Pancreas (tissue), 10 donors: Measurements from ENCODE around the gene NPC1L1. TPM values are rescaled to one million over a fixed set of nuclear protein-coding genes. Genes with fewer than 3 reads are reported as not detected.

Experiments
- ATAC-seq, 4 donors: fragments of 200-7000 bp; cut with Tn5 transposase; one replicate each; pipeline versions ENCODE4 v1.8.0 to v1.9.1; 2020; ENCODE audit warnings: mild to moderate bottlenecking in 4 of 4, moderate library complexity in 4 of 4
- DNase-seq, 6 donors: peaks; one replicate each; pipeline ENCODE4 v3.0.0-alpha.2; 2020
- FAIRE-seq: peaks from 2 replicates; lab custom pipeline; 2012; peaks lifted over from hg19 to GRCh38; lab: Jason Lieb, UNC
- H3K27ac ChIP-seq, 4 donors: fragments of 200-600 bp; sonication (generic); 1 replicate in 3 of 4; 2 replicates in 1 of 4; pipeline versions ENCODE4 v1.5.0 to v1.8.0; 2020
- H3K27me3 ChIP-seq, 4 donors: fragments of 200-600 bp; one replicate each; pipeline ENCODE4 v1.8.0; 2021
- H3K36me3 ChIP-seq, 3 donors: fragments of 200-600 bp; sonication (generic) in 1 of 3; one replicate each; pipeline versions ENCODE4 v1.5.0 to v1.8.0; 2020 to 2021
- H3K4me1 ChIP-seq, 3 donors: fragments of 200-600 bp; one replicate each; pipeline ENCODE4 v1.8.0; 2021
- H3K4me3 ChIP-seq, 4 donors: fragments of 200-600 bp; sonication (generic) in 2 of 4; one replicate each; pipeline versions ENCODE4 v1.5.0 to v1.8.0; 2020 to 2021
- H3K9me3 ChIP-seq, 4 donors: fragments of 200-600 bp; one replicate each; pipeline ENCODE4 v1.8.0; 2021
- CTCF ChIP-seq, 4 donors: fragments of 200-600 bp; sonication (generic) in 3 of 4; IDR thresholded peaks; one replicate each; pipeline versions ENCODE4 v1.5.0 to v1.8.0; 2021; ENCODE audit warnings: antibody characterized with exemption in 4 of 4
- whole genome bisulfite sequencing, 2 donors: extraction: QIAGEN DNeasy Blood & Tissue Kit; methylation state at CpG; one replicate each; pipeline ENCODE4 v1.1.7; 2013; 5-methylcytosine and 5-hydroxymethylcytosine counted together
- intact Hi-C, 3 donors: fragments of 100-400 bp; cut with DNase I; formaldehyde crosslinking; loops; one replicate each; pipeline versions ENCODE4 v1.11.1 to v1.14.2; 2022
- polyA plus RNA-seq, 2 donors: library from polyadenylated mRNA; stranded (reverse); fragments of 200-250 nt; gene quantifications; one replicate each; pipeline ENCODE4 v1.2.3, GENCODE V29; 2013
- total RNA-seq, 6 donors: library from RNA; stranded (reverse); fragmentation: NEBNext Ultra II Directional in 4 of 6; extraction: Animal tissue kit (Norgen Biotek cat#: 25700) in 4 of 6; gene quantifications; one replicate each; pipeline versions ENCODE4 v1.2.1 to v1.2.4, GENCODE V29; 2021 to 2023
- donor health status: healthy with polysubstance abuse.
- donor health status: DM: no; HTN: no; CAD: no; lungs with moderate emphysema.
- donor health status: DM: no; HTN: no; CAD: no.
- donor health status: control.
- donor health status: control.
- donor health status: Bipolar disorder and iron deficiency.
- donor health status: DM: yes; HTN: yes; CAD: no.
- donor health status: DM: no; HTN: no; CAD: no.
- donor health status: DM: no; HTN: no; CAD: no.
- donor health status: DM: yes; HTN: yes; CAD: no.

NPC1L1 gene
- total and polyA plus RNA-seq, 8 donors: 0.20 to 3.4 (median 0.62) TPM

- FAIRE-seq (no peak), DNase-seq (no peak), ATAC-seq (no peak)
- H3K9me3 ChIP-seq: no peaks in the 10 kb centered on the region
- 92 to 93% methylated on average over 4 of the region's 4 CpGs for WGBS, 2 donors
- peaks cover 0 to 24% (median 0%) of the 10 kb centered on the region in 3 donors for H3K4me1 ChIP-seq
- H3K4me3 ChIP-seq: no peak overlapping the region
- intact Hi-C loops: no loop called here
- no peak overlapping the region for H3K27ac ChIP-seq
- no peaks in the 10 kb centered on the region for H3K27me3 ChIP-seq
- no peaks in the 10 kb centered on the region for H3K36me3 ChIP-seq
- no peak for TF ChIP-seq CTCF (IDR thresholded peaks at IDR 0.05)
Observed at GRCh38 chr7:44466300-44467216, 74.6 kb downstream of the NPC1L1 start.

GRCh38 chr7:44465490-44465889 lies 75.6 kb downstream of the NPC1L1 start:
- 76 to 79% methylated on average over 5 of the region's 5 CpGs for WGBS, 2 donors
- H3K27me3 ChIP-seq: no peaks in the 10 kb centered on the region
- no peaks in the 10 kb centered on the region for H3K9me3 ChIP-seq
- TF ChIP-seq CTCF (IDR thresholded peaks at IDR 0.05): no peak
- FAIRE-seq: no peak
- intact Hi-C loops: no loop called here
- ATAC-seq: no peak
- H3K4me1 ChIP-seq: peaks cover 0 to 20% (median 0%) of the 10 kb centered on the region in 3 donors
- no peaks in the 10 kb centered on the region for H3K36me3 ChIP-seq
- no peak overlapping the region for H3K27ac ChIP-seq
- DNase-seq: no peak
- H3K4me3 ChIP-seq: no peak overlapping the region

- Histone ChIP-seq H3K4me1 (peaks cover 0 to 2% (median 0%) of the 10 kb centered on the region in 3 donors), H3K9me3 (no peaks in the 10 kb centered on the region), H3K4me3 (no peak overlapping the region), H3K27me3 (no peaks in the 10 kb centered on the region), H3K27ac (no peak overlapping the region), H3K36me3 (no peaks in the 10 kb centered on the region)
- no peak for DNase-seq
- no peak for FAIRE-seq
- no peak for ATAC-seq
- intact Hi-C loops: no loop called here
- 83 to 88% methylated on average over 1 of the region's 1 CpG for WGBS, 2 donors
- TF ChIP-seq CTCF (IDR thresholded peaks at IDR 0.05): no peak
Observed at GRCh38 chr7:44463169-44463808, 77.8 kb downstream of the NPC1L1 start.

Other genes with a start within 250 kb of the NPC1L1 start
- 1 to 10 TPM in 4 of 6 donors, under 1 TPM in 2; 0.83 to 2.7 (median 1.8) TPM for gene CAMK2B, start 215.7 kb downstream of the NPC1L1 start, total RNA-seq
- 10 to 100 TPM; 11.6 to 34.0 TPM for gene CAMK2B, start 215.7 kb downstream of the NPC1L1 start, polyA plus RNA-seq
- 10 to 100 TPM; 32.9 to 62.1 (median 37.2) TPM for gene NUDCD3, start 50.7 kb downstream of the NPC1L1 start, total RNA-seq
- 10 to 100 TPM; 22.4 to 24.1 TPM for gene NUDCD3, start 50.7 kb downstream of the NPC1L1 start, polyA plus RNA-seq
- gene DDX56, start 32.6 kb upstream of the NPC1L1 start, total RNA-seq: 10 to 100 TPM; 23.0 to 36.6 (median 27.3) TPM
- gene DDX56, start 32.6 kb upstream of the NPC1L1 start, polyA plus RNA-seq: 100 to 1,000 TPM; 107 to 114 TPM
- gene TMED4, start 40.9 kb upstream of the NPC1L1 start, total RNA-seq: 10 to 100 TPM; 38.2 to 53.0 (median 47.0) TPM
- 10 to 100 TPM; 32.3 to 55.9 TPM for gene TMED4, start 40.9 kb upstream of the NPC1L1 start, polyA plus RNA-seq
- gene OGDH, start 65.3 kb upstream of the NPC1L1 start, total RNA-seq: 10 to 100 TPM; 24.5 to 49.2 (median 33.7) TPM
- 10 to 100 TPM; 18.4 to 19.3 TPM for gene OGDH, start 65.3 kb upstream of the NPC1L1 start, polyA plus RNA-seq
- gene ZMIZ2, start 207.5 kb upstream of the NPC1L1 start, total RNA-seq: 10 to 100 TPM; 38.4 to 83.3 (median 49.3) TPM
- gene ZMIZ2, start 207.5 kb upstream of the NPC1L1 start, polyA plus RNA-seq: 100 to 1,000 TPM in 1 of 2 donors, 10 to 100 TPM in 1; 81.4 to 199 TPM